Thyroid gland (tissue), 4 donors: ENCODE data around the gene ELF5.

Experiments used
- POLR2A ChIP-seq, 2 donors: fragments of 450-650 bp; IDR thresholded peaks; one replicate each; pipeline ENCODE4 v1.6.1; 2017; ENCODE audit warnings: antibody characterized with exemption in 2 of 2, mild to moderate bottlenecking in 2 of 2, moderate library complexity in 1 of 2
- TF ChIP-seq, protein P1 (sequence below), 6 experiments: fragments of 200-600 bp in 3 of 6; fragments of 450-650 bp in 3 of 6; sonication (generic) in 3 of 6; IDR thresholded peaks; one replicate each; pipeline ENCODE4 v1.5.1; 2016 to 2019; ENCODE audit warnings: antibody characterized with exemption in 6 of 6, mild to moderate bottlenecking in 2 of 6, inconsistent platforms in 1 of 6, moderate library complexity in 1 of 6

DNA sequence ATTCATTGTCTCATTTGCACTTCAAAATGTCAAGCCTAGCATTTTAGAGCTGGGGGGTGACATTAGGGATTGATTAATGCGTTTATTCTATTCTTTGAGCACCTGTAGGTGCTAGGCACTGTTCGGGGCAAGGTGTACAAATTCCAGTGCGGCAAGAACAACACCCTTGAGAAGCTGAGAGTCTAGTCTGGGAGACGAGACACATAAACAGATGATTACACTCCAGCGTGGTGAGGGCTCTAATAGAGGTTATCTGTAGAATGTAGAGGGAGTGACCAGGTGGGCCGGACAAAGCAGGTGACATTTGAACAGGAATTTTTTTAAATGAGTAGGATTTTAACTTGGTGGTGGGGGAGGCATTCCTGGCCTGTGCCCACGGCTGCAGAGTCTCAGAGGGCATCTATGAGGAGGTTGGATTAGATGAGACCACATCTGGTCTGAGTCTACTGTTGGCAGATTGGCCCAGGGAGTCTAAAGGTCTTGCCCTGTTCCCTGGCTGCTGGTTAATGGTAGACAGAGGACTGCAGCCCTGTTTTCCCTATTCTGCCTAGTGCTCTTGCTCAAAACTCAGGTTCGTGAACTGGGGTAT, 73.9 kb downstream of the ELF5 start:
- TF ChIP-seq, protein P1, sequence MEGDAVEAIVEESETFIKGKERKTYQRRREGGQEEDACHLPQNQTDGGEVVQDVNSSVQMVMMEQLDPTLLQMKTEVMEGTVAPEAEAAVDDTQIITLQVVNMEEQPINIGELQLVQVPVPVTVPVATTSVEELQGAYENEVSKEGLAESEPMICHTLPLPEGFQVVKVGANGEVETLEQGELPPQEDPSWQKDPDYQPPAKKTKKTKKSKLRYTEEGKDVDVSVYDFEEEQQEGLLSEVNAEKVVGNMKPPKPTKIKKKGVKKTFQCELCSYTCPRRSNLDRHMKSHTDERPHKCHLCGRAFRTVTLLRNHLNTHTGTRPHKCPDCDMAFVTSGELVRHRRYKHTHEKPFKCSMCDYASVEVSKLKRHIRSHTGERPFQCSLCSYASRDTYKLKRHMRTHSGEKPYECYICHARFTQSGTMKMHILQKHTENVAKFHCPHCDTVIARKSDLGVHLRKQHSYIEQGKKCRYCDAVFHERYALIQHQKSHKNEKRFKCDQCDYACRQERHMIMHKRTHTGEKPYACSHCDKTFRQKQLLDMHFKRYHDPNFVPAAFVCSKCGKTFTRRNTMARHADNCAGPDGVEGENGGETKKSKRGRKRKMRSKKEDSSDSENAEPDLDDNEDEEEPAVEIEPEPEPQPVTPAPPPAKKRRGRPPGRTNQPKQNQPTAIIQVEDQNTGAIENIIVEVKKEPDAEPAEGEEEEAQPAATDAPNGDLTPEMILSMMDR (IDR thresholded peaks at IDR 0.05) = no peak
- TF ChIP-seq POLR2A (IDR thresholded peaks at IDR 0.05) = no peak
